Glutamatergic neuron (in vitro differentiated cells): Measurements from ENCODE around the gene HID1. TPM values are rescaled to one million over a fixed set of nuclear protein-coding genes. Genes with fewer than 3 reads are reported as not detected.

ENCODE experiments used
- DNase-seq: peaks from one replicate; pipeline ENCODE4 v3.0.0; 2022
- H3K27ac Mint-ChIP-seq: one replicate; pipeline ENCODE4 v1.8.0; 2020; ENCODE audit warnings: mild to moderate bottlenecking, mixed read lengths, inconsistent platforms; ENCODE audit not compliant: unreplicated experiment
- H3K27me3 Mint-ChIP-seq: one replicate; pipeline ENCODE4 v1.8.0; 2020; ENCODE audit warnings: mild to moderate bottlenecking, moderate library complexity, mixed read lengths, inconsistent platforms; ENCODE audit not compliant: unreplicated experiment
- H3K36me3 Mint-ChIP-seq: one replicate; pipeline ENCODE4 v1.8.0; 2020; ENCODE audit warnings: mild to moderate bottlenecking, mixed read lengths, inconsistent platforms; ENCODE audit not compliant: unreplicated experiment
- H3K4me1 Mint-ChIP-seq: one replicate; pipeline ENCODE4 v1.8.0; 2020; ENCODE audit warnings: mild to moderate bottlenecking, low read depth, mixed read lengths, inconsistent platforms; ENCODE audit not compliant: unreplicated experiment
- H3K4me3 Mint-ChIP-seq: one replicate; pipeline ENCODE4 v1.8.0; 2020; ENCODE audit warnings: mild to moderate bottlenecking, mixed read lengths, inconsistent platforms; ENCODE audit not compliant: unreplicated experiment
- H3K9me3 Mint-ChIP-seq: one replicate; pipeline ENCODE4 v1.8.0; 2020; ENCODE audit warnings: mild to moderate bottlenecking, moderate library complexity, mixed read lengths, inconsistent platforms; ENCODE audit not compliant: unreplicated experiment
- total RNA-seq: library from RNA; stranded (reverse); fragmentation: NEBNext Ultra II Directional; extraction: Animal tissue kit (Norgen Biotek cat#: 25700); gene quantifications from one replicate; pipeline ENCODE4 v1.2.1, GENCODE V29; 2021; ENCODE audit not compliant: unreplicated experiment
- TF ChIP-seq, protein P1 (sequence below): fragments of 200-600 bp; sonication (generic); IDR thresholded peaks from one replicate; pipeline ENCODE4 v1.5.0; 2021; ENCODE audit not compliant: partially characterized antibody, unreplicated experiment

Gene HID1
- total RNA-seq, 1 donor from 2014 or later = 106 TPM

DNA sequence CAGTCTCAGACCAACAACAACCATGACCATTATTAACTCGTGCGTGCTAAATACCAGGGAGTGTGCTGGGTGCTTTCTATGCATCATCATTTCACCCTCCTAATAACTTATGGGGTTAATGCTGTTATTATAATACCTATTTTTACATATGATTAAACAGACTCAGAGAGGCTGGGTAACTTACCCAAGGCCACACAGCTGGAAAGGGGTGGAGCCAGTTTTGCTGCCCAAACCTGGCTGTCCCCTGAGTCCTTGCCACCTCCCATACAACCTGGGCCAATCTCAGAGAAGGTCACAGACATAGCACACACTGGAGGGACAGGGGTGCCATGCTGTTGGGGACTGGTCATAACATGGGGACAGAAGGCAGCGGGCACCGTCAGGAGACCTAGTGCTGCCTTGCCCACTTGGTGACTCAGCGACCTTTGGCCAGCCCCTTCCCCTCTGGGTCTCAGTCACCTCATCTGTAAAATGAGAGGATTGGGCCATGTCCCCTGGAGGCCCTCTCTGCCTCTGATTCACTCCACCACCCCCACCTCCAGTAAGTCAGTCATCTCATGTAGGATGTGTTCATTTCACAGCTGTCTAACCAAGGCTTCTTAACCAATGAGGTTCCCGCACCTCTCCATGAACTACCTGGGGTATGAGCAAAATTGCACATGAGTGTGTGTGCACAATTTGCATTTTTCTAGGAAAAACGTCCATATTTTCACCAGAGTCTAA, 67.7 kb downstream of the HID1 start:
- no peak overlapping the region for H3K4me3 Mint-ChIP-seq

DNA sequence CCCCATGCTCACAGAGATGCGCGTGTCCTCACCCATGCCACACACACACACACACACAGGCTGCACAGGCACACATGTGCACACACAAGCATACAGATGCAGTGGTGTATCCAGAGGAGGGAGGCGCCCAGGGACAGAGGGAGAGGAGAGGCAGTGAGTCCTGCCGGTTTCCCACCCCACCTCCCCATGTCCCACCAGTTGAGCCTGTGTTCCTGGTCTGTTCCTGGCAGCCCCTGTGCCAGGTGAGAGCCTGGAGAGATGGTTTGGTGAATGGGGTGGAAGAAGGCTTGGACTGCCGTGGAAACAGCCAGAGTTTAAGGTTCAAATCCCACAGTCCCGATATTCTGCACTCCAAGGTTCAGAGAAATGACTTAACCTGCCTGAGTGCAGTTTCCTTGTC, 68.9 kb downstream of the HID1 start:
- no peak overlapping the region for H3K27ac Mint-ChIP-seq
- DNase-seq = no peak
- no peaks in the 10 kb centered on the region for H3K9me3 Mint-ChIP-seq
- no peaks in the 10 kb centered on the region for H3K36me3 Mint-ChIP-seq
- TF ChIP-seq, protein P1, sequence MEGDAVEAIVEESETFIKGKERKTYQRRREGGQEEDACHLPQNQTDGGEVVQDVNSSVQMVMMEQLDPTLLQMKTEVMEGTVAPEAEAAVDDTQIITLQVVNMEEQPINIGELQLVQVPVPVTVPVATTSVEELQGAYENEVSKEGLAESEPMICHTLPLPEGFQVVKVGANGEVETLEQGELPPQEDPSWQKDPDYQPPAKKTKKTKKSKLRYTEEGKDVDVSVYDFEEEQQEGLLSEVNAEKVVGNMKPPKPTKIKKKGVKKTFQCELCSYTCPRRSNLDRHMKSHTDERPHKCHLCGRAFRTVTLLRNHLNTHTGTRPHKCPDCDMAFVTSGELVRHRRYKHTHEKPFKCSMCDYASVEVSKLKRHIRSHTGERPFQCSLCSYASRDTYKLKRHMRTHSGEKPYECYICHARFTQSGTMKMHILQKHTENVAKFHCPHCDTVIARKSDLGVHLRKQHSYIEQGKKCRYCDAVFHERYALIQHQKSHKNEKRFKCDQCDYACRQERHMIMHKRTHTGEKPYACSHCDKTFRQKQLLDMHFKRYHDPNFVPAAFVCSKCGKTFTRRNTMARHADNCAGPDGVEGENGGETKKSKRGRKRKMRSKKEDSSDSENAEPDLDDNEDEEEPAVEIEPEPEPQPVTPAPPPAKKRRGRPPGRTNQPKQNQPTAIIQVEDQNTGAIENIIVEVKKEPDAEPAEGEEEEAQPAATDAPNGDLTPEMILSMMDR = no peak
- no peak overlapping the region for H3K4me3 Mint-ChIP-seq
- H3K27me3 Mint-ChIP-seq = no peaks in the 10 kb centered on the region
- no peaks in the 10 kb centered on the region for H3K4me1 Mint-ChIP-seq

More for the DNA sequence above, 67.7 kb downstream of the HID1 start:
- Mint-ChIP-seq H3K27me3 (no peaks in the 10 kb centered on the region), H3K9me3 (no peaks in the 10 kb centered on the region), H3K27ac (no peak overlapping the region), H3K4me1 (no peaks in the 10 kb centered on the region), H3K36me3 (no peaks in the 10 kb centered on the region)
- no peak for DNase-seq
- TF ChIP-seq, protein P1 = no peak

DNA sequence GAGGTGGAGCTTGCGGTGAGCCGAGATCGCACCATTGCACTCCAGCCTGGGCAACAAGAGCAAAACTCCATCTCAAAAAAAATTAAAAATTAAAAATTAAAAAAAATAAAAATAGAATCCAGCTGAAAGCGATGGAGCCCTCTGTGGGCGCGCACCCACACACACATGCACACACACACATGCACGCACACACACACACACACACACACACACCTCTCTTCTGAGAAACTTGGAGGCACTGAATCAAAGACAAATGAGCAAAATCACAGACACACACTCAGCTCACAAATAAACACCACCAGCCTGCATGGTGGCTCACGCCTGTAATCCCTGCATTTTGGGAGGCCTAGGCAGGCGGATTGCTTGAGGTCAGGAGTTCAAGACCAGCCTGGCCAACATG, 69.5 kb downstream of the HID1 start:
- Mint-ChIP-seq H3K4me1 (no peaks in the 10 kb centered on the region), H3K9me3 (no peaks in the 10 kb centered on the region), H3K4me3 (no peak overlapping the region), H3K27ac (no peak overlapping the region), H3K36me3 (no peaks in the 10 kb centered on the region), H3K27me3 (no peaks in the 10 kb centered on the region)
- TF ChIP-seq, protein P1 = no peak
- DNase-seq = no peak

DNA sequence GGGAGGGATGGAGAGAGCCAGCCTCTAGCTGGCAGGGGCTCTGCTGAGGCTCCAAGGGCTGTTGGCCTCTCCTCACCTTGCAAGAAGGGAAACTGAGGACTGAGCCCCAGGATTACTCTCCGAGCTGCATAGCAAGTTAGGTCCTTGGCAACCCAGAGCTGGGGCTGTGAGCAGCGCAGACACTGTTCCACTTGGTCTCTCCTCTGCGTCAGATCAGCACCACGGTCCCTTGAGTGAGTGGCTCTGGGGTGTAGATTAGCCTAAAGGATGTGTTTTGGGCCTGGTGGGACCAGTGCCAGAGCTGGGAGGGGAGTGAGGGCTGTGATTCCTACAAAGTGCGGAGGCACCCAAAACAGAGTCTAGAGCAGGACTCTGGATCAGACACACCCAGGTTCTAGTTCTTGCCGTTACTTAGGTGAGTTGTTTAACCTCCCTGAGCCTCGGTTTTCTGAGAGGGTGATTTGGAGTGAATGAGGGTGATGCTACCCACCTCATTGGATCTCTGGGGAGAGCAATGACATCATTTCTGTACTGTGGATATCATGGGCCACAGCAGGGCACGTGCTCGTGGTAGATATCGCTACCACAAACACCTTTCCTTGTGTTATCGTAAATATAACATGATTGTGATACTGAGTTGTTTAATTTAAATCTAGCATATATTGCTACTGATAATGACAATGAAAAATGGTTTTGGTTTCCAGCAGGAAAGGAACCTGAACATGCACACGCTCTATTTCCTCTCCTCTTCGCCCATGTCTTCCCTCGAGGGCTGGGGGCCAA, 71.0 kb downstream of the HID1 start:
- H3K27ac Mint-ChIP-seq = no peak overlapping the region
- TF ChIP-seq, protein P1 = no peak
- H3K27me3 Mint-ChIP-seq = no peaks in the 10 kb centered on the region

More for the DNA sequence above, 71.0 kb downstream of the HID1 start:
- no peaks in the 10 kb centered on the region for H3K36me3 Mint-ChIP-seq
- no peaks in the 10 kb centered on the region for H3K9me3 Mint-ChIP-seq
- no peaks in the 10 kb centered on the region for H3K4me1 Mint-ChIP-seq
- no peak for DNase-seq
- no peak overlapping the region for H3K4me3 Mint-ChIP-seq

Other genes starting within 250 kb of the HID1 start
- 2.1 TPM for gene RAB37, start 235.5 kb downstream of the HID1 start, total RNA-seq
- gene NHERF1, start 224.1 kb downstream of the HID1 start, total RNA-seq = 26.9 TPM
- 67.8 TPM for gene NAT9, start 196.4 kb downstream of the HID1 start, total RNA-seq
- gene GRIN2C, start 112.9 kb downstream of the HID1 start, total RNA-seq = 0.12 TPM
- 12.1 TPM for gene FDXR, start 99.8 kb downstream of the HID1 start, total RNA-seq
- not detected for gene FADS6, start 79.1 kb downstream of the HID1 start, total RNA-seq
- 0.12 TPM for gene USH1G, start 49.5 kb downstream of the HID1 start, total RNA-seq
- gene OTOP2, start 48.5 kb downstream of the HID1 start, total RNA-seq = not detected
- gene OTOP3, start 36.9 kb downstream of the HID1 start, total RNA-seq = not detected
- 59.4 TPM for gene CDR2L, start 14.9 kb upstream of the HID1 start, total RNA-seq
- 22.2 TPM for gene MRPL58, start 39.9 kb upstream of the HID1 start, total RNA-seq
- 139 TPM for gene ATP5PD, start 74.2 kb upstream of the HID1 start, total RNA-seq
- 23.4 TPM for gene KCTD2, start 74.5 kb upstream of the HID1 start, total RNA-seq
- gene SLC16A5, start 115.2 kb upstream of the HID1 start, total RNA-seq = 1.1 TPM
- 9.9 TPM for gene ARMC7, start 137.2 kb upstream of the HID1 start, total RNA-seq
- 40.4 TPM for gene NT5C, start 159.0 kb upstream of the HID1 start, total RNA-seq
- 642 TPM for gene JPT1, start 181.8 kb upstream of the HID1 start, total RNA-seq
- gene SUMO2, start 210.2 kb upstream of the HID1 start, total RNA-seq = 625 TPM
- gene NUP85, start 232.9 kb upstream of the HID1 start, total RNA-seq = 58.9 TPM